Panc1 (cell line): ENCODE results near the gene IGFBP5. TPM values are rescaled to one million over a fixed set of nuclear protein-coding genes. Genes with fewer than 3 reads are reported as not detected.

Experiments used
- ATAC-seq: fragments of 200-7000 bp; cut with Tn5 transposase; 2 replicates; pipeline ENCODE4 v1.9.1; 2020; ENCODE audit warnings: mild to moderate bottlenecking, moderate library complexity
- BruUV-seq: library from RNA; stranded (reverse); fragments of 400-500 nt; replicated peaks from 2 replicates; lab custom pipeline; 2021; lab: Mats Ljungman, UMichigan
- CTCF ChIA-PET: fragments of 300-600 bp; sonication (Branson Sonifier 250); formaldehyde crosslinking; loops from one replicate; lab custom pipeline; 2022; ENCODE audit warnings: antibody characterized with exemption; lab: Charles Lee
- POLR2A ChIA-PET: fragments of 300-600 bp; sonication (Branson Sonifier 250); formaldehyde crosslinking; loops from one replicate; lab custom pipeline; 2022; ENCODE audit warnings: antibody characterized with exemption; lab: Charles Lee
- DNase-seq: peaks from one replicate; pipeline ENCODE4 v3.0.0-alpha.2; 2010; ENCODE audit warnings: low read depth, low spot score
- H3K27ac ChIP-seq: 2 replicates; pipeline ENCODE4 v1.5.1; 2011; ENCODE audit warnings: mild to moderate bottlenecking, low read length, inconsistent platforms
- H3K27me3 ChIP-seq: fragments of 200-500 bp; sonication (Bioruptor generic); 2 replicates; pipeline ENCODE4 v1.6.0; 2014; ENCODE audit warnings: low read length, inconsistent platforms; ENCODE audit not compliant: control insufficient read depth, insufficient read depth
- H3K36me3 ChIP-seq: fragments of 200-500 bp; sonication (Bioruptor generic); 2 replicates; pipeline ENCODE4 v1.5.1; 2014; ENCODE audit warnings: inconsistent platforms, mild to moderate bottlenecking, low read length, moderate library complexity; ENCODE audit not compliant: control insufficient read depth, insufficient read depth
- H3K4me1 ChIP-seq: 2 replicates; pipeline ENCODE4 v1.5.1; 2011; ENCODE audit warnings: inconsistent platforms, mild to moderate bottlenecking, low read length, moderate library complexity; ENCODE audit not compliant: control insufficient read depth, insufficient read depth
- H3K4me3 ChIP-seq, 2 experiments: 2 replicates each; pipeline ENCODE4 v1.5.1; 2011 to 2012; ENCODE audit warnings: low read depth in 2 of 2, low read length in 2 of 2, mild to moderate bottlenecking in 2 of 2, inconsistent platforms in 1 of 2, moderate library complexity in 1 of 2
- H3K9me3 ChIP-seq: fragments of 200-500 bp; sonication (Bioruptor generic); 2 replicates; pipeline ENCODE4 v1.5.1; 2014; ENCODE audit warnings: low read depth, mild to moderate bottlenecking, inconsistent platforms, low read length, moderate library complexity; ENCODE audit not compliant: control insufficient read depth, insufficient read depth
- POLR2AphosphoS5 ChIP-seq: IDR thresholded peaks from 2 replicates; pipeline ENCODE4 v1.6.1; 2012; ENCODE audit warnings: mild to moderate bottlenecking, low read depth, low read length, moderate library complexity
- SIN3A ChIP-seq: IDR thresholded peaks from 2 replicates; pipeline ENCODE4 v1.6.1; 2012; ENCODE audit warnings: low read depth, mild to moderate bottlenecking, low read length, moderate library complexity, borderline replicate concordance; ENCODE audit not compliant: insufficient read depth
- TCF7L2 ChIP-seq: IDR thresholded peaks from 2 replicates; pipeline ENCODE4 v1.6.1; 2011; ENCODE audit warnings: mild to moderate bottlenecking, low read depth, low read length, inconsistent platforms
- in situ Hi-C: cut with HindIII; loops from 2 replicates; pipeline ENCODE4 v1.10.0; 2016; ENCODE audit warnings: low sequenced_read_pairs, low pct_unique_long_range_greater_than_20kb
- intact Hi-C: fragments of 100-400 bp; cut with micrococcal nuclease; formaldehyde crosslinking; loops from one replicate; pipeline ENCODE4 v1.10.0; 2022; ENCODE audit not compliant: unreplicated experiment
- total RNA-seq: library from RNA; stranded (reverse); gene quantifications from one replicate; pipeline ENCODE4 v1.2.1, GENCODE V29; 2021; ENCODE audit not compliant: unreplicated experiment
- TF ChIP-seq, protein P1 (sequence below): fragments of 450-650 bp; IDR thresholded peaks from 2 replicates; pipeline ENCODE4 v1.5.1; 2017; ENCODE audit warnings: mild to moderate bottlenecking
- TF ChIP-seq, protein P2 (sequence below), 2 experiments: IDR thresholded peaks; 2 replicates each; pipeline ENCODE4 v1.6.1; 2011 to 2012; ENCODE audit warnings: low read depth in 2 of 2, control low read depth in 1 of 2, low read length in 1 of 2, mild to moderate bottlenecking in 1 of 2, moderate library complexity in 1 of 2; ENCODE audit not compliant: insufficient read depth in 1 of 2

IGFBP5 gene
- total RNA-seq, 1 experiment from 2014 or later = 1.9 TPM

DNA sequence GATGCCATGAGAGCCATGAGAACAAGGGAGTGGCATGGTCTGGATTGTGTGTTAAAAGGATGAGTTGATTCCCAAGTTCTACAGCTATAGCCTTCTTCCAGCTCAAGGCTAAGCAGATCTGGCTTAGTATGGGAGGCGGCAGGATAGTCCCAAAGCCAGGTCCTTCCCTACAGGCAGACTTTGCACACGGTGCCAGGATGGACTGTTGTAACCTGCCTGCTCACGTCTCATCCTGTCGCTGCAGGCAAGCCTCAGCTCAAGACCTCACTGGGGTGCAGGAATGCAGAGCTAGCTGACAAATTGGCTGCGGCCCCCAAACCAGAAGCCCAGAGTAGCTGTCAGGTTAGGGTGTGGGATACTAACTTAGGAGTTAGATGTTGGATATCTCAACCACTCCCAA, 28.8 kb upstream of the IGFBP5 start:
- no TSS peak for BruUV-seq
- no peak for ATAC-seq

DNA sequence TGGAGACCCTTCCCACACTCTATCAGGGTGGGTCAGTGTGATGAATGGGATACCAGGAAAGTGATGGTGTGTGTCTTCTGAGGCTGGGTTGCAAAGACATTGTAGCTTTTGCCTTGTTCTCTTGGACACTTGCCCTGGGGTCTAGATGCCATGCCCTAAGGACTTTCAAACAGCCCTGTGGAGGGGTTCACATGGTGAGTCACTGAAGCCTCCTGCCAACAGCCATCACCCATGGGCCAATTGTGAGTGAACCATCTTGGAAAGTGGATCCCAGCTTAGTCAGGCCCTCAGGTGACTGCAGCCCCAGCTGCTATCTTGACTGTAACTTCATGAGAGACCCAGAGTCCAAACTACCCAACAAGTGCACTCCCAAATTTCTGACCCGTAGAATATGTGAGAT, 25.8 kb upstream of the IGFBP5 start:
- no peak overlapping the region for H3K4me3 ChIP-seq
- in situ Hi-C loops = no loop called here
- ChIA-PET CTCF (no interaction called here), POLR2A (no interaction called here)
- no peak overlapping the region for H3K27ac ChIP-seq
- DNase-seq (no peak), ATAC-seq (no peak)
- intact Hi-C loops = no loop called here
- no peak for TF ChIP-seq SIN3A
- TF ChIP-seq TCF7L2 = no peak
- TF ChIP-seq POLR2AphosphoS5 = no peak
- TF ChIP-seq, protein P1, sequence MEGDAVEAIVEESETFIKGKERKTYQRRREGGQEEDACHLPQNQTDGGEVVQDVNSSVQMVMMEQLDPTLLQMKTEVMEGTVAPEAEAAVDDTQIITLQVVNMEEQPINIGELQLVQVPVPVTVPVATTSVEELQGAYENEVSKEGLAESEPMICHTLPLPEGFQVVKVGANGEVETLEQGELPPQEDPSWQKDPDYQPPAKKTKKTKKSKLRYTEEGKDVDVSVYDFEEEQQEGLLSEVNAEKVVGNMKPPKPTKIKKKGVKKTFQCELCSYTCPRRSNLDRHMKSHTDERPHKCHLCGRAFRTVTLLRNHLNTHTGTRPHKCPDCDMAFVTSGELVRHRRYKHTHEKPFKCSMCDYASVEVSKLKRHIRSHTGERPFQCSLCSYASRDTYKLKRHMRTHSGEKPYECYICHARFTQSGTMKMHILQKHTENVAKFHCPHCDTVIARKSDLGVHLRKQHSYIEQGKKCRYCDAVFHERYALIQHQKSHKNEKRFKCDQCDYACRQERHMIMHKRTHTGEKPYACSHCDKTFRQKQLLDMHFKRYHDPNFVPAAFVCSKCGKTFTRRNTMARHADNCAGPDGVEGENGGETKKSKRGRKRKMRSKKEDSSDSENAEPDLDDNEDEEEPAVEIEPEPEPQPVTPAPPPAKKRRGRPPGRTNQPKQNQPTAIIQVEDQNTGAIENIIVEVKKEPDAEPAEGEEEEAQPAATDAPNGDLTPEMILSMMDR = no peak
- TF ChIP-seq, protein P2, sequence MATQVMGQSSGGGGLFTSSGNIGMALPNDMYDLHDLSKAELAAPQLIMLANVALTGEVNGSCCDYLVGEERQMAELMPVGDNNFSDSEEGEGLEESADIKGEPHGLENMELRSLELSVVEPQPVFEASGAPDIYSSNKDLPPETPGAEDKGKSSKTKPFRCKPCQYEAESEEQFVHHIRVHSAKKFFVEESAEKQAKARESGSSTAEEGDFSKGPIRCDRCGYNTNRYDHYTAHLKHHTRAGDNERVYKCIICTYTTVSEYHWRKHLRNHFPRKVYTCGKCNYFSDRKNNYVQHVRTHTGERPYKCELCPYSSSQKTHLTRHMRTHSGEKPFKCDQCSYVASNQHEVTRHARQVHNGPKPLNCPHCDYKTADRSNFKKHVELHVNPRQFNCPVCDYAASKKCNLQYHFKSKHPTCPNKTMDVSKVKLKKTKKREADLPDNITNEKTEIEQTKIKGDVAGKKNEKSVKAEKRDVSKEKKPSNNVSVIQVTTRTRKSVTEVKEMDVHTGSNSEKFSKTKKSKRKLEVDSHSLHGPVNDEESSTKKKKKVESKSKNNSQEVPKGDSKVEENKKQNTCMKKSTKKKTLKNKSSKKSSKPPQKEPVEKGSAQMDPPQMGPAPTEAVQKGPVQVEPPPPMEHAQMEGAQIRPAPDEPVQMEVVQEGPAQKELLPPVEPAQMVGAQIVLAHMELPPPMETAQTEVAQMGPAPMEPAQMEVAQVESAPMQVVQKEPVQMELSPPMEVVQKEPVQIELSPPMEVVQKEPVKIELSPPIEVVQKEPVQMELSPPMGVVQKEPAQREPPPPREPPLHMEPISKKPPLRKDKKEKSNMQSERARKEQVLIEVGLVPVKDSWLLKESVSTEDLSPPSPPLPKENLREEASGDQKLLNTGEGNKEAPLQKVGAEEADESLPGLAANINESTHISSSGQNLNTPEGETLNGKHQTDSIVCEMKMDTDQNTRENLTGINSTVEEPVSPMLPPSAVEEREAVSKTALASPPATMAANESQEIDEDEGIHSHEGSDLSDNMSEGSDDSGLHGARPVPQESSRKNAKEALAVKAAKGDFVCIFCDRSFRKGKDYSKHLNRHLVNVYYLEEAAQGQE (IDR thresholded peaks at IDR 0.05; ENCODE audit: insufficient read depth in 1 of 2, low read depth in 2 of 2, low read length in 1 of 2) = no peak
- no TSS peak for BruUV-seq
- no peaks in the 10 kb centered on the region for H3K9me3 ChIP-seq
- no peaks in the 10 kb centered on the region for H3K36me3 ChIP-seq
- H3K4me1 ChIP-seq = no peaks in the 10 kb centered on the region
- no peaks in the 10 kb centered on the region for H3K27me3 ChIP-seq

More for the DNA sequence above, 28.8 kb upstream of the IGFBP5 start:
- intact Hi-C loops (no loop called here), in situ Hi-C loops (no loop called here)
- no peaks in the 10 kb centered on the region for H3K9me3 ChIP-seq
- no peak overlapping the region for H3K27ac ChIP-seq
- no peaks in the 10 kb centered on the region for H3K4me1 ChIP-seq
- no peaks in the 10 kb centered on the region; the same call in 1 of the 2 replicates for H3K27me3 ChIP-seq
- POLR2A ChIA-PET = no interaction called here
- TF ChIP-seq, protein P2 (IDR thresholded peaks at IDR 0.05; ENCODE audit: insufficient read depth in 1 of 2, low read depth in 2 of 2, low read length in 1 of 2) = no peak
- TF ChIP-seq SIN3A (no peak), TCF7L2 (no peak), POLR2AphosphoS5 (no peak)
- TF ChIP-seq, protein P1 = no peak
- no peak for DNase-seq
- H3K4me3 ChIP-seq = no peak overlapping the region
- CTCF ChIA-PET = interaction anchor here (0.6 kb wide), 1 partner anchor 16 kb away, joined by 3 read pairs; no protein-coding TSS in a partner anchor
- no peaks in the 10 kb centered on the region for H3K36me3 ChIP-seq
